PC-9 (cell line): ENCODE data around the gene OR5A2. TPM values are rescaled to one million over a fixed set of nuclear protein-coding genes. Genes with fewer than 3 reads are reported as not detected.

ENCODE experiments used
- BruUV-seq: library from RNA; stranded (reverse); fragments of 400-500 nt; replicated peaks from 2 replicates; lab custom pipeline; 2021; lab: Mats Ljungman, UMichigan
- CTCF ChIA-PET: fragments of 300-600 bp; sonication (Branson Sonifier 250); formaldehyde crosslinking; loops from one replicate; lab custom pipeline; 2022; ENCODE audit warnings: antibody characterized with exemption; lab: Charles Lee
- POLR2A ChIA-PET: fragments of 300-600 bp; sonication (Branson Sonifier 250); formaldehyde crosslinking; loops from one replicate; lab custom pipeline; 2022; ENCODE audit warnings: antibody characterized with exemption; ENCODE audit not compliant: unreplicated experiment; lab: Charles Lee
- DNase-seq, 2 experiments: peaks; one replicate each; pipeline versions ENCODE4 v3.0.0 to v3.0.0-alpha.2; 2015 to 2022; ENCODE audit warnings: mixed read lengths in 1 of 2
- H2AFZ ChIP-seq: fragments of 200-600 bp; sonication (generic); 2 replicates; pipeline ENCODE4 v1.8.1; 2017; ENCODE audit warnings: antibody characterized with exemption
- H3F3A ChIP-seq: fragments of 200-600 bp; sonication (generic); 2 replicates; pipeline ENCODE4 v1.8.1; 2017; ENCODE audit warnings: antibody characterized with exemption, mild to moderate bottlenecking, low read depth; ENCODE audit not compliant: insufficient read depth
- H3K27ac ChIP-seq: fragments of 200-600 bp; sonication (generic); 2 replicates; pipeline ENCODE4 v1.6.1; 2016; ENCODE audit warnings: mixed run types
- H3K27me3 ChIP-seq: fragments of 200-600 bp; sonication (generic); 2 replicates; pipeline ENCODE4 v1.6.1; 2016; ENCODE audit warnings: low read depth, mixed run types; ENCODE audit not compliant: insufficient read depth
- H3K36me3 ChIP-seq: fragments of 200-600 bp; sonication (generic); 2 replicates; pipeline ENCODE4 v1.6.1; 2016; ENCODE audit warnings: low read depth, mixed run types
- H3K4me1 ChIP-seq: fragments of 200-600 bp; sonication (generic); replicated peaks from 2 replicates; pipeline ENCODE4 v1.6.1; 2016; ENCODE audit warnings: mixed run types; ENCODE audit not compliant: insufficient read depth
- H3K4me2 ChIP-seq: fragments of 200-600 bp; sonication (generic); 2 replicates; pipeline ENCODE4 v1.6.1; 2017; ENCODE audit warnings: mixed run types
- H3K4me3 ChIP-seq: fragments of 200-600 bp; sonication (generic); 2 replicates; pipeline ENCODE4 v1.6.1; 2016; ENCODE audit warnings: mixed run types
- H3K79me2 ChIP-seq: fragments of 200-600 bp; sonication (generic); 2 replicates; pipeline ENCODE4 v1.6.1; 2017; ENCODE audit warnings: low read depth, mixed run types
- H3K9me2 ChIP-seq: fragments of 200-600 bp; sonication (generic); 2 replicates; pipeline ENCODE4 v1.8.1; 2017; ENCODE audit warnings: mild to moderate bottlenecking; ENCODE audit not compliant: insufficient read depth
- H3K9me3 ChIP-seq: fragments of 200-600 bp; sonication (generic); 2 replicates; pipeline ENCODE4 v1.8.1; 2016; ENCODE audit warnings: low read depth; ENCODE audit not compliant: insufficient read depth
- H4K20me1 ChIP-seq: fragments of 200-600 bp; sonication (generic); 2 replicates; pipeline ENCODE4 v1.8.1; 2017; ENCODE audit not compliant: insufficient read depth
- CTCF ChIP-seq: fragments of 200-600 bp; sonication (generic); conservative IDR thresholded peaks from 2 replicates; pipeline ENCODE4 v1.6.1; 2017; ENCODE audit warnings: mixed run types, antibody characterized with exemption, mild to moderate bottlenecking, moderate library complexity
- EZH2 ChIP-seq: fragments of 200-600 bp; sonication (generic); IDR thresholded peaks from 2 replicates; pipeline ENCODE4 v1.8.0; 2017; ENCODE audit warnings: antibody characterized with exemption, low read depth
- intact Hi-C: fragments of 100-400 bp; cut with micrococcal nuclease; formaldehyde crosslinking; loops from one replicate; pipeline ENCODE4 v1.10.0; 2022; ENCODE audit not compliant: unreplicated experiment
- total RNA-seq: library from RNA; stranded (reverse); gene quantifications from 2 replicates; pipeline ENCODE4 v1.2.3, GENCODE V29; 2021

Gene OR5A2
- total RNA-seq, 1 experiment from 2014 or later, result not detected

DNA sequence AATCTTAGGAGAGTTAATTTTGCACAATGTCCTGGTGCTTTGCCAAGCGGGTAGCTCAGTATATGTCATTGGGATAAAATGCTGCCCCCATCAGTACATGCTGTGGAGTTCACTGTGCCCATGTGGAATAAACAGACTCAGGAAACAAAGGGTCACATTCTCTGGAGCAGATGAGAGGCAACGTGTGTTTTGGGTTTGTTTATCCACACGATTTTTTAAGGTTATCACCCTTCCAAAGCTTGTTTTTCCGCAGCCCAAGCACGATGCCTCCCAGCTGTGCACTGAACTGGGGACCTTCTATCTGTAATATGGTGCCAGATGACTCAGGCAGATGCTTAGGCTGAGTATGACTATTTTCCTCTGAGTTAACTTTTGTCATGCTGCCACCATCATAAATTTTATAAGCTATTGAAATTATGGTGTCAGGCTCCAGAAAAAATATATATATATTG, 37.0 kb upstream of the OR5A2 start:
- intact Hi-C loops, result no loop called here
- no peaks in the 10 kb centered on the region for H3F3A ChIP-seq
- no peaks in the 10 kb centered on the region for H3K4me1 ChIP-seq
- no peak overlapping the region for H3K4me2 ChIP-seq
- H3K4me3 ChIP-seq, result no peak overlapping the region
- DNase-seq, result no peak
- no peaks in the 10 kb centered on the region for H3K9me3 ChIP-seq
- H3K27ac ChIP-seq, result no peak overlapping the region
- no peaks in the 10 kb centered on the region for H4K20me1 ChIP-seq
- H3K79me2 ChIP-seq, result no peaks in the 10 kb centered on the region
- no TSS peak for BruUV-seq
- POLR2A ChIA-PET, result no interaction called here
- no peak overlapping the region for H2AFZ ChIP-seq
- H3K9me2 ChIP-seq, result no peaks in the 10 kb centered on the region
- TF ChIP-seq EZH2 (no peak), CTCF (no peak)
- no peaks in the 10 kb centered on the region for H3K36me3 ChIP-seq
- peaks cover 18% of the 10 kb centered on the region for H3K27me3 ChIP-seq
- CTCF ChIA-PET, result no interaction called here

GRCh38 chr11:59459916-59460315, 33.7 kb upstream of the OR5A2 start:
- Histone ChIP-seq H3K9me3 (no peaks in the 10 kb centered on the region), H3K27me3 (peaks cover 51% of the 10 kb centered on the region), H2AFZ (no peak overlapping the region), H3K4me1 (no peaks in the 10 kb centered on the region), H3K79me2 (no peaks in the 10 kb centered on the region), H4K20me1 (no peaks in the 10 kb centered on the region), H3K9me2 (no peaks in the 10 kb centered on the region), H3F3A (no peaks in the 10 kb centered on the region), H3K4me2 (no peak overlapping the region), H3K27ac (no peak overlapping the region), H3K36me3 (no peaks in the 10 kb centered on the region), H3K4me3 (no peak overlapping the region)
- intact Hi-C loops, result no loop called here
- TF ChIP-seq CTCF (no peak), EZH2 (no peak)
- no TSS peak for BruUV-seq
- no peak for DNase-seq
- ChIA-PET CTCF (no interaction called here), POLR2A (no interaction called here)

DNA sequence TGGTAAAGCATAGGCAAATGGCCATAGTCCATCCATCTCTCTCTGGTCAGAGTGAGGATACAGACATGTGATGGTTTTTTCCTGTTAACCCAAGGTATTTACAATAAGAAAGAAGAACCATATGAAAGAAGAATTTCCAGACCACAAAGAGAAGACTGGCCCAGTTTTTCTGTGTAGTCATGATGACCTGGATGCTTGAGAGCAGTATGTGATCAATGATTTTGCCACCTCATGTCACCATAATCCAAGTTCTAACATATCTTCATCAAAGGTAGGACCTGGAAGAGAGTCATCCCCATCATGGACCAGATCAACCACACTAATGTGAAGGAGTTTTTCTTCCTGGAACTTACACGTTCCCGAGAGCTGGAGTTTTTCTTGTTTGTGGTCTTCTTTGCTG, 30.4 kb upstream of the OR5A2 start, which contains the start of gene OR4D6:
Gene OR4D6, plus strand, starts transcription at position 301 of the 400 bp plus-strand sequence. Its CDS starts 0 bp downstream, at position 301.
- H3K27me3 ChIP-seq, result peaks cover 56% of the 10 kb centered on the region
- H3K9me3 ChIP-seq, result no peaks in the 10 kb centered on the region
- H3K4me1 ChIP-seq, result no peaks in the 10 kb centered on the region
- no peak within 1 kb of the TSS for H3K4me2 ChIP-seq
- TF ChIP-seq EZH2, result no peak
- TF ChIP-seq CTCF, result no peak
- H3K79me2 ChIP-seq, result no peaks in the 10 kb centered on the region
- no peaks in the 10 kb centered on the region for H4K20me1 ChIP-seq
- H3K27ac ChIP-seq, result no peak within 1 kb of the TSS
- no peak within 1 kb of the TSS for H3K4me3 ChIP-seq
- no peak within 1 kb of the TSS for H2AFZ ChIP-seq
- intact Hi-C loops, result no loop called here
- no peaks in the 10 kb centered on the region for H3F3A ChIP-seq
- POLR2A ChIA-PET, result no interaction called here
- no peak for DNase-seq
- no TSS peak for BruUV-seq
- CTCF ChIA-PET, result no interaction called here
- no peaks in the 10 kb centered on the region for H3K9me2 ChIP-seq
- H3K36me3 ChIP-seq, result no peaks in the 10 kb centered on the region
